ENCODE measurements around the gene STRN.
"Not testable (repeated sequence)": the region's sequence is repeated elsewhere in the genome, so short reads cannot be mapped to it uniquely, and the experiment has no call there.

The STRN gene, protein sequence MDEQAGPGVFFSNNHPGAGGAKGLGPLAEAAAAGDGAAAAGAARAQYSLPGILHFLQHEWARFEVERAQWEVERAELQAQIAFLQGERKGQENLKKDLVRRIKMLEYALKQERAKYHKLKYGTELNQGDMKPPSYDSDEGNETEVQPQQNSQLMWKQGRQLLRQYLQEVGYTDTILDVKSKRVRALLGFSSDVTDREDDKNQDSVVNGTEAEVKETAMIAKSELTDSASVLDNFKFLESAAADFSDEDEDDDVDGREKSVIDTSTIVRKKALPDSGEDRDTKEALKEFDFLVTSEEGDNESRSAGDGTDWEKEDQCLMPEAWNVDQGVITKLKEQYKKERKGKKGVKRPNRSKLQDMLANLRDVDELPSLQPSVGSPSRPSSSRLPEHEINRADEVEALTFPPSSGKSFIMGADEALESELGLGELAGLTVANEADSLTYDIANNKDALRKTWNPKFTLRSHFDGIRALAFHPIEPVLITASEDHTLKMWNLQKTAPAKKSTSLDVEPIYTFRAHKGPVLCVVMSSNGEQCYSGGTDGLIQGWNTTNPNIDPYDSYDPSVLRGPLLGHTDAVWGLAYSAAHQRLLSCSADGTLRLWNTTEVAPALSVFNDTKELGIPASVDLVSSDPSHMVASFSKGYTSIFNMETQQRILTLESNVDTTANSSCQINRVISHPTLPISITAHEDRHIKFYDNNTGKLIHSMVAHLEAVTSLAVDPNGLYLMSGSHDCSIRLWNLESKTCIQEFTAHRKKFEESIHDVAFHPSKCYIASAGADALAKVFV

DNA sequence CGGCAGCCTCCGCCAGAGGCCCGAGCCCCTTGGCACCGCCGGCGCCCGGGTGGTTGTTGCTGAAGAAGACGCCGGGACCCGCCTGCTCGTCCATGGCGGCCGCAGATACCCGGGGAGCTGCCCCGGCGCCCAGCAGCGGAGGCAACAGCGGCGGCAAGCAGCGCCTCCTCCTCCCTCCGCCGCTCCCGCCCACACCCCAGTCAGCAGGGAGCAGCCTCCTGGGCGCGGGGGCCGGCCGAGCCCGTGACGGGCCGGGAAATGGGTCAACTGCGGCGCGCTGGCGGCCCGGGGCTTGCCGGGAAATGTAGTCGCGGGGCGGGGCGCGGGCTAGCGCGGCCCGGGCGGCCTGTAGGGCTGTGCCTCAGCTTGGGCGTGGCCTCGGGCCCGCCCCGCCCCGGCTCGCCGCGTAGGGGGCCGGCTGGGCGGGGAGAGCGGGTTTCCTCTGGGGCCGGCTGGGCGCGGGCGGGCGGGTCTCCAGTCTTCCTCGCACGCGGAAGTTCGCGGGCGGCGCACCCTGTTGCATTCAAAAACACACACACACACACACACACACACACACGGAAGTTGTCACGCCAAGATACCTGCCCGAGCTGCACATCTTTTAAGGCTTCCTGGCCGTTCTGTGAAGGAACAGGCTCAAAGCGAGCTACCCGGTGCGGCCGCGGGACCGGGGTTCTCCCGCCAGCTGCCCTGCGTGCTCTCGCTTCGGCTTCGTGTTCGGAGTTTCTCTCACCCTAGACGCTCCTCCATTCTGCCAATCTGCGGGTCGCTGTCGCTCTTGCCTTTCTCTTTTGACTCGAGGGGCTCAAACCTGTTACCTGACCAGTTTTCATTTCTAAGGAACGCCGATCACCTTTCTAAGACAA lies at the start of gene STRN:
Gene STRN (minus strand): TSS at position 167 of the 866 bp plus-strand sequence. CDS start 73 bp downstream, at position 94.
- peak; percentile 78 for DNase-seq

DNA sequence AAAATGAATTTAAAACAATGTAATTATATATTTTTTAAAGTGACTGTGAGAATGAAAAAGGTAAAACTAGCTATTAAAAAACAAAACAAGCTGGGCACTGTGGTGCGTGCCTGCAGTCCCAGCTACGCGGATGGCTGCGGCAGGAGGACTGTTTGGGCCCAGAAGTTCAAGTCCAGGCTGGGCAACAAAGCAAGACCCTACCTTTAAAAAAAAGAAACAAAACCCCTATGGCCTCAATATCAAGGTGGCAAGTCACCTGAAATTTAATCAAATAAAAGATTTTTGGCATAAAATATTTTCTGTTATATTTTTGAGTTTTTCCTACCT lies 46.9 kb upstream of the STRN start:
- DNase-seq = no peak

DNA sequence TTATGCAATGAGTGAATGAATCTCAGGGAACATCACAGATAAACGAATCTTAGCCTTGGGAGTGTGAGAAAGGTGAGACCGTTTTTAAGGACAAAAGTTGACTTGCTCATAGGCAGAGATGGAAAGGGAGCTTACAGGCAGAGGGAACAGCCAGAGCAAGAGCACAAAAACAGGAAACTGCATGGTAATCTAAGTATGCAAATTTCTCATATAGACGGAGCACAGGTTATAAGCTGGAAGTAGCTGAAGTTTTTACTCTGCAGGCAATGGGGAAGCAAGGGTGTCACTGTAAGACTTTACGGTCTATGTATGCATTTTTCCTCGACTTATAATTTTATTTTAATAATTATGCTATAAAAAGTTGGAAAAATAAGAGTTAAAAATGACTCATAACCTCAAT lies 44.8 kb upstream of the STRN start:
- no peak for DNase-seq

DNA sequence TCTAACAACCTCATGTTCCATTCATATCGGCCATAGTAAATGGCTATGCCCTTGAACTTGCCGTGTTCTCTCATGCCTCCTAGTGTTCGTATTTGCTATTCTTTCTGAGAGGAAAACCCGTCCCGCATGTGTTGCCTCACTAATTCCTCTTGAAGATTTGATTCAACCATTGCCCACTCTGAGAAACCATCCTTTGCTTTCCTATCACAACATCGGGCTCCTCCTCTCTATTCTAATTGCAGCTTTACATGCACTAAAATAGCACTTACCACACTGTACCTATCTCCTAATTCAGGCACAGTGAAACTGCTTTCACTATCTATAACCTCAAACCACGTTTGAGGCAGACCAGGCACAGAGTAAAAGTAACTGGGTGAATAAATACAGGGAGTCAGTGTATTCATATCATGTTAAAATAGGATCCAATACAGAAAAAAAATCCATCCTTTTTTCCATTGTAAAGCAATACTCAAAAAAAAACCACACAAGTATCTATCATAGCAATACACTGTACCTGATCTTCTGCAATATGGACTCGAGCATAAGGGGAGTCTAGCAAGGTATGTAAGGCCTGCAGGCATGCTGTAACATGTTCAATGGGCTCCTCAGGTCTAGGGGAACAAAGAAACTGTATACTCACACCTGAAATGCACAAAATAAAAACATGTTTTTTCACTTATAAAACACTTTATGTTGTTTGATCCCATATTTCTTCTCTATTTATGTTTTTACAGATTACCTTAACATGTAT lies 39.0 kb upstream of the STRN start:
- DNase-seq = no peak

DNA sequence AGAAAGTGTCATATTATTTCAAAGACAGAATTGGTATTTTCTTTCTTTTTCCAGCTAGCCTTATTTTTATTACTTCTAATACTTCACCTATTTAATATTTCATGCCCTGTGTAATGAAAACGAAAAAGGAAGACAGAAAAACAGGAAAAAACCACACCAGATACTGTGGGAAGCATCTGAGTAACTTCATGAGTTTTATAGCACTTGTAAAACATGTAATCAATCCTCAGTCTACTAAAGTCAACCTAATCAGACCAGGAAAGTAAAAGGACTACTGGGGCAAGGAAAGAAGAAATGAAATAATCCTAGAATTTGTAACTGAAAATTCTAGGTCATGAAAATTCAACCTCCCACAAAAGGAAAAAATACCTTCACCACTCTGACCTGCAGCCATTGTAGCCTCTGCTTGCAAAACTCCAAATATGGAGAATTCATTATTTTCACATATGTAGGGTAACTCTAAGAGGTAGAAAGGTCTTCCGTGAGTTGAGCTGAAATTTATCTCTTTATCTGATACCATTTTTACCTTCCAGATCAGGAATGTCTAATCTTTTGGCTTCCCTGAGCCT lies 34.7 kb upstream of the STRN start:
- DNase-seq = no peak

DNA sequence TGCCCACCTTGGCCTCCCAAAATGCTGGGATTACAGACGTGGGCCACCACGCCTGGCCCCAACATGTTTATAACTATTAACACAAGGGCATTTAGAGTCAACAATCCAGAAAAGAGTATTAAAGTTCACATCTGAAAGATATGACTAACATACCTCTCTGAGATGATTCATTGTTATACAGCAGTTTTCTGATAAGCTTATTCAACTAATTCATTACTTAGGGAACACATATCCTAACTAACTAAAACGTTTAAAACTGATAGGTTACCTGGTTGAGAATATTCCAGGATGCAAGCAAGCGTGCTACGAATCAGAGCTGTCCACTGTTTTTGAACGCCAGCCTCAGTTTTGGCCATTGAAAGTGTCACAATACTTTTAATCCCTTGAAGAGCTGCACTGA lies 34.0 kb upstream of the STRN start:
- no peak for DNase-seq

DNA sequence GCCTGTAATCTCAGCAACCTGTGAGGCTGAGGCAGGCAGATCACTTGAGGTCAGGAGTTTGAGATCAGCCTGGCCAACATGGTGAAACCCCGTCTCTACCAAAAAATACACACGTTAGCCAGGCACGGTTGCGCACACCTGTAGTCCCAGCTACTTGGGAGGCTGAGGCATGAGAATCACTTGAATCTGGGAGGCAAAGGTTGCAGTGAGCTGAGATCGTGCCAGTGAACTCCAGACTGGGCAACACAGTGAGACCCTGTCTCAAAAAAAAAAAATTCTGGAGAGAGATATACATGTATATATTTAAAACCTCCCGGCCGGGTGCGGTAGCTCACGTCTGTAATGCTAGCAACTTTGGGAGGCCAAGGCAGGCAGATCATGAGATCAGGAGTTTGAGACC lies 33.1 kb upstream of the STRN start:
- DNase-seq = not testable (repeated sequence)

DNA sequence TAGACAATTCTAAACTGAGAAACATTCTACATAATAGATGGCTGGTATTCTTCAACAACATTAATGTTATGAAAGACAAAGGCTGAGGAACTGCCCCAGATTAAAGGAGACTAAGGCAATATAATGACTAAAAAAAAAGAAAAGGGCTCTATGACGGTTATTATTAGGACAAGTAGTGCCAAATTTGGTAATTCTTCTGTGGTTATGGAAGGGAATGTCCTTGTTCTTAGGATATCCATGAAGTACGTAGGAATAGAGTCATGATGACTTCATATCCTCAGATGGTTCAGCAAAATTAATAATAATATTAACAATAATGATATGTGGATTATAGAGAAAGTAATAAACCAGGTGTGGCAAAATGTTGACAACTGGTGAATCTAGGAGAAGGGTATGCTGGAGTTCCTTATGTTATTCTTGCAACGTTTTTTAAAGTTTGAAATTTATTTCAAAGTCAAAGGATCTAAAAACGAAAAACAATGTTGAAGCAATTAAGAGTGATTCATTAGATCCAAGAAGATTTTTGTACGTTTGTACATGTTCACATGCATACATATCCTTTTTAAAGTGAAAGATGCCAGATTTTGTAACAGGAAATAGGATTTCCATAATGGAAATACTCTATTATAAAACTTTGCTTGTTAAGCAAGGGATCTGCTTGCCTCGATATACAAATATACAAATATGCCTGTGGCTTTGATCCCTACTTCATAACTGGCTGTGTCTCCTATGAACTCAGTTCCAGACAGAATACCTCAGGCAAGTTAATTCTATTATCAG lies 27.7 kb upstream of the STRN start:
- DNase-seq = no peak

DNA sequence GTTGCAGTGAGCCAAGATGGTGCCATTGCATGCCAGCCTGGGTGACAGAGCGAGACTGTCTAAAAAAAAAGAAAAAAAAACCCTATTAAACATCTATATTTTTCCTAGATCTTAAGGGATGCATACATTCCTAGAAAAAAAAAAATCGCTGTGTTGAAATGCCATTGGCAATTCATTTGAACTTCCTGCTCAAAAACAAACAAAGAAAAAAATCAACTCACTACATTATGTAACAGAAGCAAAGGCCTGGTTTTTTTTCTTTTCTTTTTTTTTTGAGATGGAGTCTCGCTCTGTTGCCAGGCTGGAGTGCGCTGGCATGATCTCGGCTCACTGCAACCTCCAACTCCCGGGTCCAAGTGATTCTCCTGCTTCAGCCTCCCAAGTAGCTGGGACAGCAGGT lies 21.7 kb upstream of the STRN start:
- DNase-seq = no peak

DNA sequence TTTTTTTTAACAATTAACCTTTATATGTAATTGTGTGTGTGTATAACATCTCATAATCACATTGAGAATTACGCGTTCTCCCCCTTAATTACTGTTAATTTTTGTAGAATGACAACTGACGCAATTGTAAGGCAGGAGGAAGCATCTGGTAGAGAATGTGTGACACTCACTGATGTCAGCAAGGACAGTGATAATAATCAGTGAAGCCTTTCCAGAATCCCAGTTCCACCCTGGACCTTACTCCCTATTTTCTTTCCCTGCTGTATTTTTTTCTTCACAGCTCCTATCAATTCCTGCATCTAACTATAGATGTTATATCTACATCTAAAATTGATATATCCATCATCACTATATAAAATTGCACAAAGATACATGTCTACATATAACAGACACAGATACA lies 16.1 kb upstream of the STRN start:
- no peak for DNase-seq

DNA sequence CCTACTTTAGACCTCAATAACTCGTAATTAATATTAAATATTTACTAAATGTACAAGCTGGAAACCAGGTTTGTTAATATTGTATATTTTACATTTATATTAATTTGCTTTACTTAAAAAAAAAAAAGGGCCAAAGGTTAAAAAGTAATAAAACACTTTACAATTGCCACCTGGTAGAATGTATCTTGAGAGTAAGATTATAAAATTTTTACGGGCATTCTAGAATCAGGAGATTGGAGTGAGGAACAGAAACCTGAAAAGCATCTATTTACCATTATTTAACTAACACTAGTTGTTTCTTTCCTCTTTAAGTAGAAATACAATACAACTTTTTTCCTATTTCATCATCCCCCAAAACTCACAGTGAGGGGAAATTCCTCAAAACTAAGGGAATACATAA lies 15.6 kb upstream of the STRN start:
- DNase-seq = no peak

DNA sequence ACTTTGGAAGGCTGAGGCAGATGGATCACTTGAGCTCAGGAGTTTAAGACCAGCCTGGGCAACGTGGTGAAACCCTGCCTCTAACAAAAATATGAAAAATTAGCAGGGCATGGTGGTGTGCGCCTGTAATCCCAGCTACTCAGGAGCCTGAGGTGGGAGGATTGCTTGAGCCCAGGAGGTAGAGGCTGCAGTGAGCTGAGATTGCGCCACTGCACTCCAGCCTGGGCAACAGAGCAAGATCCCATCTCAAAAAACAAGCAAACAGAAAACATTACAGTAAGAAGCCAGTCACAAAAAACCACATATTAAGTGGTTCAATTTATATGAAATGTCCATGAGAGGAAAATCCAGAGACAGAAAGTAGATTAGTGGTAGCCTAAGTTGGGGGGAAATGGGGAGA lies 12.7 kb upstream of the STRN start:
- DNase-seq = not testable (repeated sequence)

DNA sequence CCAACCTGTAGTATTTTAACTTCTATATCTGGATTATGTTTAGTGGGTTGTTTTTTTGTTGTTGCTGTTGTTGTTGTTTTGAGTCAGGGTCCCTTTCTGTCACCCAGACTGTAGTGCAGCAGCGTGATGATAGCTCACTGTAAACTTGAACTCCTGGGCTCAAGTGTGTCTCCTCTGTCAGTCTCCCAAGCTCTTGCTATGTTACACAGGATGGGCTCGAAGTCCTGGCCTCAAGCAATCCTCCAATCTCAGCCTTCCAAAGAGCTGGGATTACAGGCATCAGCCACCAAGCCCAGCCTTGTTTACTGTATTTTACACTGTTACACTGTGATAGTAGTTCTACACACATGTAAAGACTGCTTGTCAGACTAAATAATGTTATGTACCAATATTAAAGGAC lies 9.7 kb upstream of the STRN start:
- DNase-seq = no peak

DNA sequence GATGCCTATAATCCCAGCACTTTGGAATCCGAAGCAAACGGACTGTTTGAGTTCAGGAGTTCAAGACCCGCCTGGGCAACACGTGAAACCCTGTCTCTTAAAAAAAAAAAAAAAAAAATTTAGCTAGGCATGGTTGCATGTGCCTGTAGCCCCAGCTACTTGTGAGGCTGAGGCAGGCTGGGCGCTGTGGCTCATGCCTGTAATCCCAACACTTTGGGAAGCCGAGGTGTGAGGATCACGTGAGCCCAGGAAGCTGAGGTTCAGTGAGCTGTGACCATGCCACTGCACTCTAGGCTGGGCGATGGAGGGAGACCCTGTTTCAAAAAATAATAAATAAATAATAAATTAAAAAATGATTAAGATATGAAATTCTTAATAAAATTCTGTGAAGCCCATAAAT lies 9.0 kb upstream of the STRN start:
- no peak for DNase-seq

DNA sequence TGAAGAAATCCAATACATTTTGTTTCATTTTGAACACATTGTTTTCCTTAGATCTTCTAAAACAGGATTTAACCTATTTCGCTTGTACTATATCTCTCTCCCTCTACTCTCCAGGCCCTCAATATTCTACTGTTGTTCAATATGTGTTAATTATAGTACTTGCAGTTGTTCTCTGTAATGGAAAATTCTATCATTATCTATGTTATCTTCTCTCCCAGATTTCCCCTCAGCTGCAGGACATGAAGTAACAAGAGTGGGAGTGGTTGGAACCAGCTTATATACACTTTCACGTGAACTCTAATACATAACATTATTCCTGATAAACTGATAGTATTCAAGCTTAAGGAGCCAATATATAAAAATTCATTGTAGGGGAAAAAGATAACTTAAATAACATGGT lies 7.0 kb upstream of the STRN start:
- DNase-seq = no peak

DNA sequence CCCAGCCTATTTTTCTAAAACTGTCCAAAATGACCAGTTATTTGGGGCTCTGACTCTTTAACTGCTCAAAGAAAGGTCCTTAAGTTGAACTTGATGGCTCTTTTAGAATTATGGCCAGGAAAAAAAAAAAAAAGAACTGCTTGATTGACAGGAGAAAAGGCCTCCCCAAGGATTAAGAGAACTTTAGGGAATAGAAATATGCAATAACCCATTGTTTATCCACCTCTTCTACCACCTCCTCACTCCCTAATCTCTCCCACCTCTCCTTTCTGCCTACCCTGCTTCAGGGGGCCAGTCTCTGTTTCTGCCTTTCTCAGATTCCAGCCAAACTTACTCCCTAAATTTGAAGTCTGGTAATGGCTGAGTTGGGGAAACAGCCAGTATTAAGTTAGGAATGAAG lies 5.7 kb upstream of the STRN start:
- no peak for DNase-seq

DNA sequence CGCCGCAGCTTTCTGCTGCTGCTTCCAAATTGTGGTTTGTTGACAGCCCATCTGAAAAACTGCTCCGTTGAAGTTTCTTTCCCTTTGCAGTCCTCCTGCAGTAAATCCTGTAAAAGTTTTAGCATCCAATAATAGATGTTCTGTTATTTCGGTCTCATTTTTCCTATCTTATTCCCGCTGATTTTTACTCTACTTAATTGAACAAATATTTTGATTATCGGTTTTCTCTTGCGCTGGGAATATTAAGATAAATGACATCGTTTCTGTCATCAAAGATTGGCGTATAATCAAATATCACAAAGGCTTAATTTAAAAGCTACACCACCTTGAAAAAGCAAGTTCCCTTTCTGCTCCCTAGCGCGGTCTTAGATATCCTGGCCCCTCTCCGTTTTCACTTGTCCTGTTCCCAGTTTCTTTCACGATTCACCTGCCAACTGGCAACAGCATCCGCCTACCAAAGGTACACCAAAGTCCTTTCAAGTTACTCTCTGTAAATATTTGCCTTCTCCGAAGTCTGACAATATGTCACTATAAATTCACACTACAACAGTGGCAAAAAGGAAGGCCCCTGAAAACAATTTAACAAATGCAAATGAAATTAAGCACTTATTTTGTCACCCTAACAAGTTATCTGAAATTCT lies 1.0 kb upstream of the STRN start:
- no peak for DNase-seq

DNA sequence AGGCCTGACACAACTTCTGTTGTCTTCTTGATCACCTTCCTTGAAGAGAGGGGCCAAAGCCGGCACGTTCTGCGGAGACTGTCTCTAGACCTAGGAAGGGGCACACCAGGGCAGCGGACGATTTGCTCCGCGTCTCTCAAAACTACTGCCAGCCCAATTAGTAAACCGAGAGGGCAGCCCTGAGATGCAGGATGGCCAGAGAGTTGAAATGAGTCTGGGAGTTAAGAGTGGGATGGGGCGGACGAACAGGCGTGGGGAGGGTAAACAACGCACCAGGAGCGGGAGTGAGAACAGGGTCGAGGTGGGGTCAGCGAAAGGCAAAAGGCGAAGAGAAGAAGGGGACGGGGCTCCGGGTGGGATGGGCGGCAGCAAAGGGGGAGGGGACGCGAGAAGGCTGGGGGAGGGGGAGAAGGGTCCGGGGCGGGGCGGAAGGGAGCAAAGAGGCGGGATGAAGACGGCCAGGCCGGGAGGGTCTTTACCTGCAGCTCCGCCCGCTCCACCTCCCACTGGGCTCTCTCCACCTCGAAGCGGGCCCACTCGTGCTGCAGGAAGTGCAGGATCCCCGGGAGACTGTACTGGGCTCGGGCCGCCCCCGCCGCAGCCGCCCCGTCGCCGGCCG lies 476 bp downstream of the STRN start:
- DNase-seq = peak; percentile 14

DNA sequence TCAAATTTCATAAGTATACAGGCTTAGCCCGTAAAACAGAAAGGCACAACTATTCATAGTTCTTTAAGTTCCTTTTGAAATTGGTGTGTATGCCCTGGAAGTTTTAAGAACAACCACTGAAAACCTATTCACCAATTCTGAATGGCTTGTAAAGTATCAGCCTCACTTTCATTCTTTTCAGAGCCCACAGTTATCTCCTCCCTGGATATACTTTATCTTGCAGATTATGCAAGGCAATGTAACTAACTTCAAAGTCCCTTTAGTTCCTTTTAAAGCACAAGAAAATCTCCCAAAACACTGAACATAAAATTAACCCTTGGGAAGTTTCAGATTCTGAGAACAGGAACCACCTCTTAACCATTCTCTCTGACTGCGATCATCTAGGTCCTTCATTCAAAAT lies 1.1 kb downstream of the STRN start:
- no peak for DNase-seq

DNA sequence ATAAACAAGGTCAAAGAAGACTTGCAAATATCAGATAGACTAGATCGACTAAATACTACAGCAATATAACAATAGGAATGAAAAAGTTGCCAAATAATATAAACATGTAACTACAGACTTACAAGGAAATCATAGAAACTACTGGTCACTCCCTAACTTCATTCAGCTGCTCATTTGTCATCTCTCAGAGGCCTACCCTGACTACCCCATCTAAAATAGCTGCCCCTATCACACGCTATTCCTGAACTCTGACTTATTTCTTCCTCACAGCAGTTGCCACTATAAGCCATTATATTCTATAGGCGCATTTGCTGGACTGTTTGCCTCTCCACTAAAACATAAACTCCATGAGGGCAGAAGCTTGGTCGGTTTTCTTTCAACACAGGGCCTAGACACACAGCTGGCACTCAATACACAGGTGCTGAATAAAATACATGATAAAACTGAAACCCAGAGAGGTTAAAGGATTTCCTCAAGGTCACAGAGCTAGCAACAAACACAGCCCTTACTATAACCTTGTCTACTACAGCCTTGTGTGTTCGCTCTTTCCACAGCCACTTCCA lies 1.8 kb downstream of the STRN start:
- DNase-seq = no peak
